SKM-1 treated with dmso at 0.1 percent for 144 hours (cell line): ENCODE measurements around the gene PHETA1.
"Not testable (repeated sequence)": the region's sequence is repeated elsewhere in the genome, so short reads cannot be mapped to it uniquely, and the experiment has no call there.

ENCODE experiments used
- DNase-seq: peaks from one replicate; lab custom pipeline; 2025; ENCODE audit not compliant: unreplicated experiment; lab: John Stamatoyannopoulos, UW

The PHETA1 gene

DNA sequence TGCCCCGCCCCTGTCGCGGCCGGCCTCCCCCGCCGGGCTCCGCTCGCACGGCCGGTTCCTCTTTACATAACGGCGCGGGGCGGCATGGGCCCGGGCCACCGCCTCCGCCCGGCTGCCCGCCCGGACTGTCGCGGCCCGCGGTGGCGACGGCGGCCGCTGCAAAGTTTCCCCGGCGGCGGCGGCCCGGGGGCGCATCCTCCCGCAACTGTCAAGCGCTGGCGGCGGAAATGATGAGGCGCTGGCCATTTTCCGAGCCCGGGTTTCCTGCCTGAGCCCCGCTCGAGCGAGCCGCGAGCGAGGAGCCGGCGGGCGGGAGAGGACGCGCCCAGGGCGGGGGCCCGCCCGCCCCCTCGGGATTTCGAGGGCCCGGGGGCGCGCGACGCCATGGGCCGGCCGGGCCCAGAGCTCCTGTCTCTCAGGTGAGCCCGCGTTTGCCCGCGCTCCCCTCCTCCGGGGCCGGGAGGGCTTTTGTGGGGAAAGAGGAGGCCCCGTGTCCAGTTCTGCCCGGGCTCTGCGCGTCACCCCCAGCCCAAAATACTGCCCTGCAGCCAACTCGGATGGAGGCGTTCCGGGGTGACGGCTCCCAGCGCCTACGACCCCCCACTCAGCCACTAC, 37.1 kb upstream of the PHETA1 start, which contains the start of gene SH2B3:
SH2B3 (plus strand) TSS at position 65 of the 615 bp plus-strand sequence. CDS start 12,223 bp downstream, outside the sequence.
- DNase-seq, result no peak

DNA sequence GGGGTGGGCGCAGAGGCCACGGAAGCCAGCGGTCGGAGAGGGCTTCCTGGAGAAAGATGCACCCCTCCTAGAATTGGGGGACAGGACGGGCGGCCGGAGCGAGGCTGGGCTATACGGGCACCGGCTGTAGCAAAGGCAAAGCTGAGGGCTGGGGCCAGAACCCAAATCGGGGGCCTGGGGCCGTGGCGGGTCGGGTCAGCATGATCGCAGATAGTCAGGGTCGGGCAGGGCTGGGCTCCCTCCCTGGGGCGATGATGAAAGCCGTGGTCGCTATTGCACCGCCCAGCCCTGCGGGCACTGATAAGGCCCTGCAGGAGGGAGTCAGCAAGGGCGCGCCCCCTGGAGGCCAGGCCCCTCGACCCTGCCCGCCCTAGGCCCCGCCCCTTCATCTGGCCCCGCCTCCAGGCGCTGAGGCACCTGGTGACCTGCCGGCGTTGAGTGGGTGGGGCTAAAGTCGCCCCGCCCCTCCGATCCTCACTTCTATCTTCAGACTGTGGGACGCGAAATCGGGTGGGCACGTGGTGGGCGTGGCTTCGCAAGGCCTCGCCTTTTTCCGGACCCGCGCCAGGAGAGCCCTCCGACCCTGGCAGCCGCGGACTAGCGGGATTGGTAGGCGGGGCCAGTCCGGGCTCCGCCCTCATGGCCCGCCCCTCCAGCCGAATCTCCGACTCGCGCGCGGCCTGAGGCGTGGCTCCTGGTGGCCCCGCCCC, 36.4 kb upstream of the PHETA1 start:
- peak; percentile 68 for DNase-seq

DNA sequence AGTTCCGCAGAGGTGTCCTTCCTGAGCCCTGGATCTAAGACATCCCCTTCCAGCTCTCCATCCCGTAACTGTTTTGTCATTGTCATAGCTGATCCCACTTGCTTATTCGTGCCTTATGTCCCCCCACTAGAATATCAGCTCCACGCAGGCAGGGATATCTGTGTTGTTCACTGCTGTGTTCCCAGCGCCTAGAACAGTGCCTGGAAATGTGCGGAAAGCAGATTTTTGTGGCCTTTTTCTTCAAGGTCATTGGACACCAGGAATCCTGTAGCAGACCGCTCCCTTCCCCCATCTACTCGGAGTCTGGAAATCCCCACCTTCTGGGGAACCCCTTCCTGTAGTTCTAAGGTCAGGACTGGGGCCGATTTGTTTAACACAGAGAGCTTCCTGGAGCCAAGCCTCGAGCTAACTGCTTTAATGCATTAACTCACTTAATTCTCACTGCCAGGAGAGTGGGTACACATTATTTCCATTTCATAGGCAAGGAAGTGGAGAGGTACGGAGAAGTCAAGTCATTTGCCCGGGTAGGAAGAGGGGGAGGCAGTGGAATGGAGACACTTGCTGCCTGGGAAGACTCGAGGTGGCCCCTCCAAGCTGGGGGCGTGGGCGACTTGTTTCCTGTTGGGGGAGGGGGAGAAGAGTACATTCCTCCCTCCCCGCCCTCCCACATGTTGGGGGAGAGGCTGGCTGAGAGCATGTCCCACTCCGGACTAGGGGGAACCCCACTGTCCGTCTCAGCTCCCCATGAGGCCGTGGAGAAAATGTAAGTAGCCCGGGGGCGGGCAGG, 35.7 kb upstream of the PHETA1 start:
- no peak for DNase-seq

DNA sequence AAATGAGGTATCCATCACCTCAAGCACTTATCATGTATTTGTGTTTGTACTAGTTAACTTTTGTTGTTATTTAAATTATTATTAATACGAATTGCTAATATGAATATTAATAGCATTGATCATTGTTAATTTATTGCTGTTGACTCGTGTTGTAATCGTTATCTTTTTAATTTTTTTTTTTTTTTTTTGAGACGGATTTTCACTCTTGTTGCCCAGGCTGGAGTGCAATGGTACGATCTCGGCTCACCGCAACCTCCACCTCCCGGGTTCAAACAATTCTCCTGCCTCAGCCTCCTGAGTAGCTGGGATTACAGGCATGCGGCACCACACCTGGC, 33.6 kb upstream of the PHETA1 start:
- not testable (repeated sequence) for DNase-seq

DNA sequence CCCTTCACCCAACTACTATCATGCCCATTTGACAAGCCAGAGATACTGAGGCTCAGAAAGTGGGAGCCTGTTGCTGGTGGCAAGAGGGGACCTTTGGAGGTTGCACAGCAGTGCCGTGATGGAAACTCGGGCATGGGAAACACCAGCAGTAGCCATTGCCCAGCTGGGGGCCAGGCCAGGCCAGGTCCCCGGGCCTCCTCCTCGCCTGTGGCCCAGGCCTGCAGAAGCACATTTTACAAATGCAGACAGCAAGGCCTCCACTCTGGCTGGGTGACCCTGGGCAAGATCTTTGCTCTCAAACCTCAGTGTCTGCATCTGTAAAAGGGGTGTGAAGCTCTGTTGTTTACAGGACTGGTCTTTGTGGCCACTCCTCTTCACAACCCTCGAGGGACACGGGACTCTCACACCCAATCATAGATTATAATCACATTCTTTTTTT, 32.3 kb upstream of the PHETA1 start:
- no peak for DNase-seq

DNA sequence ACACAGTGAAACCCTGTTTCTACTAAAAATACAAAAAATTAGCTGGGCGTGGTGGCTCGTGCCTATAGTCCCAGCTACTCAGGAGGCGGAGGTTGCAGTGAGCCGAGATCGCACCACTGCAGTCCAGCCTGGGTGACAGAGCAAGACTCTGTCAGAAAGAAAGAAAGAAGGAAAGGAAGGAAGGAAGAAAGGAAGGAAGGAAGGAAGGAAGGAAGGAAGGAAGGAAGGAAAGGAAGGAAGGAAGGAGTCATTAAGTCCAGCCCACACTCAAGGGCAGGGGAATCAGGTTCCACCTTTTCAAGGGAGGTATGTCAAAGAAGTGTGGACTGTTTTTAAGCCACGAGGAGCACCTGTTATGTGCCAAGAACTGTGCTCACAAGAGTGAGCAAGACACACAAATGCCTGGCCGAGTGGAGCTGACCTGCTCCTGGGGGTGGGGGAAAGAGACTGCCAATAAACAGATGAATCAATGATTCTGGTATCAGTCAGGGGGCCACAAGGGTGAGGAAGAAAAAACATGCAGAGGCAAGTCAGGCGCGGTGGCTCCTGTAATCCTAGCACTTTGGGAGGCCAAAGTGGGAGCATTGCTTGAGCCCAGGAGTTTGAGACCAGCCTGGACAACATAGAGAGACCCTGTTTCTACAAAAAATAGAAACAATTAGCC, 31.0 kb upstream of the PHETA1 start:
- DNase-seq, result not testable (repeated sequence)

DNA sequence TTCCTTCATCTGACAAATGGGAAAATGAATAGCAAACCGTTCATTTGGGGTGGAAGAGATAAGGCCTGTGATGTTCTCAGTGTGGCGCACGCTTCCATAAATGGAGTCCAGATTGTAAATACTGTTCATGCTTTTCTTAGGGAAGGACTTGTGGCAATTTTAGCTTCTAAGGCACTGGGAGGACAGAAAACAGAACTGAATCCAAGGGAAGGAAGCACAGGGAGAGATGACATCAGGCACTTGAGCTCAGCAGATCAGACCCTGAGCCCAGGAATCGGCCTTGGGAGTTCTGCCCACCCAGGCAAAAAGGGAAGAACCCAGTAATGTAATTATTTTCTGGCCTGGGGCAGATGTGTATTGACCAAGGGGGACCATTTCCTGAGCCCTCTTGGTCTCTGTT, 29.6 kb upstream of the PHETA1 start:
- DNase-seq, result no peak

DNA sequence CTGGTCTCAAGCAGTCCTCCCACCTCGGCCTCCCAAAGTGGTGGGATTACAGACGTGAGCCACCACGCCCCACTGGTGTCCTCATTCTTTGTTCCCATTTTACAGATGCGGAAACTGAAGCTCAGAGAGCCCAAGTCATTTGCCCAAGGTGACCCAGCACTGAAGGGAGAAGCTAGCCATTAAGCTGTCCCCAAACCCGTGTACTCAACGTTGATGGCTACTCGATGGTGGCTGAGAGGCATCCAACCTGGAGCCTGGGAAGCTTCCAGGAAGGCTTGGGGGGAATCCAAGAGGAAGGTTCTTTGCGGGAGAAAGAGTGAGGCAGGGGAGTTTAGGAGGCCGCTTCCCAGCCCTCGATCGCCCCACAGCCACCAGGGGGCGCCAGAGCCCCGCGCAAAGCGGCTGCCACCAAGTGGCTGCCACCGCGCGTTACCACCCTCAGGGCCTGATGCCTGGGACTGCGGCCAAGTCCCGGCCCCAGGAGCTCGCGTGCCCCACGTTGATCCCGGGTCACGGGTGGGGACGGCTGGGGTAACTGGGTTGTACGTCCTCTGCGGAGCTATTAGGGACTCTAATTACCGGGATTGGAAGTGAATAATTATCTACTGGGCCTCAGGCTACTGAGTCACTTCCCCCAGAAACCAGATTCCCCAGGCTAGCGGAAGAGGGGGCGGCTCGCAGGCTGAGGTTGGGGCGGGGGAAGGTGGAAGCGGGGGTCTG, 28.0 kb upstream of the PHETA1 start:
- DNase-seq, result peak; percentile 38

DNA sequence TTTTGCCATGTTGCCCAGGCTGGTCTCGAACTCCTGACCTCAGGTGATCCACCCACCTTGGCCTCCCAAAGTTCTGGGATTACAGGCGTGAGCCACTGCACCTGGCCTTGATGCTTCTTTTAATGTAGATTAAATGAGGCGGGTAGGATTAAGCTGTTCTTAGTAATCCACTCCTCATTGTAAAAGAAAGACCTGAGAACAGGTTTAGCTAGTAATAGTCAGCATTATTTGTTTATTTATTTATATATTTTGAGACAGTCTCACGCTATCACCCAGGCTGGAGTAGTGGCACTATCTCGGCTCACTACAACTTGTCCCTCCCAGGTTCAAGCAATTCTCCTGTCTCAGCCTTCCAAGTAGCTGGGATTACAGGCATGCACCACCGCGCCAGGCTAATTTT, 27.4 kb upstream of the PHETA1 start:
- DNase-seq, result not testable (repeated sequence)

DNA sequence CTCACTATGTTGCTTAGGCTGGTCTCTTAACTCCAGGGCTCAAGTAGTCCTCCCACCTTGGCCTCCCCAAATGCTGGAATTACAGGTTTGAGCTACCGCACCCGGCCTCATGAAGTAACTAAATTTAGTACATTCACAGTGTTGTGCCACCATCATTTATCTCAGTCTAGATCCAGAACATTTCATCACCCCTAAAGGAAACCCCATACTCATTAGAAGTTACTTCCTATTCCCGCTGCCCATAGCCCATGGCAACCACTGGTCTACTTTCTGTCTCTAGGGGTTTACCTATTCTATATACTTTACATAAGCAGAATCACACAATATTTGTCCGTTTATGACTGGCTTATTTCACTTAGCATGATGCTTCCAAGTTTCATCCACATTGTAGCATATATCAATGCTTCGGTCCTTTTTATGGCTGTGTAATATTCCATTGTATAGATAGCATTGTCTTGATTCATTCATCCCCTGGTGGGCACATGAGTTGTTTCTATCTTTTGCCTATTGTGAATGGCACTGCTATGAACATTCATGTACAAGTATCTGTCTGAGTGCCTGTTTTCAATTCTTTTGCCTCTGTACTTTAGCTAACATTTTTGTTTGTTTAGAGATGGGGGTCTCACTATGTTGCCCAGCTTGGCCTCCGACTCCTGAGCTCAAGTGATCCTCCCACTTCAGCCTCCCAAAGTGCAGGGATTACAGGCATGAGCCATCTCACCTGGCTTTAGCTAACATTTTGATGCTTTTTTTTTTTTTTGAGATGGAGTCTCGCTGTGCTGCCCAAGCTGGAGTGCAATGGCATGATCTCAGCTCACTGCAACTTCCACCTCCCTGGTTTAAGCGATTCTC, 26.7 kb upstream of the PHETA1 start:
- DNase-seq, result peak; percentile 20

DNA sequence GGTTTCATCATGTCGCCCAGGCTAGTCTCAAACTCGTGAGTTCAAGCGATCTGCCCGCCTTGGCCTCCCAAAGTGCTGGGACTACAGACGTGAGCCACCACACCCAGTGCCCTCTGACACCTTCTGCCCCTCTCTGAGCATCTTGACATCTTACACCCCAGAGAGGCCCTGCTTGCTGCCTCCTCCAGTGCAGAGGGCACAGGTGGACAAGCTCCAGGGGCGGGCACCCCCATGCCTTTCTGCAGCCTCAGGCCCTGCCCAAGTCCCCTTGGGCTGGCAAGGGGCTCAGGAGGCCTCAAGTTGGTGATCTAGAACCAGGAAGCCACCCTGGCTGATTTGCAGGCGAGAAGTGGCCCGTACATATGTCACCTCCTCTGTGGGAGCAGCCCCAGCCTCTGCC, 25.6 kb upstream of the PHETA1 start:
- DNase-seq, result no peak

DNA sequence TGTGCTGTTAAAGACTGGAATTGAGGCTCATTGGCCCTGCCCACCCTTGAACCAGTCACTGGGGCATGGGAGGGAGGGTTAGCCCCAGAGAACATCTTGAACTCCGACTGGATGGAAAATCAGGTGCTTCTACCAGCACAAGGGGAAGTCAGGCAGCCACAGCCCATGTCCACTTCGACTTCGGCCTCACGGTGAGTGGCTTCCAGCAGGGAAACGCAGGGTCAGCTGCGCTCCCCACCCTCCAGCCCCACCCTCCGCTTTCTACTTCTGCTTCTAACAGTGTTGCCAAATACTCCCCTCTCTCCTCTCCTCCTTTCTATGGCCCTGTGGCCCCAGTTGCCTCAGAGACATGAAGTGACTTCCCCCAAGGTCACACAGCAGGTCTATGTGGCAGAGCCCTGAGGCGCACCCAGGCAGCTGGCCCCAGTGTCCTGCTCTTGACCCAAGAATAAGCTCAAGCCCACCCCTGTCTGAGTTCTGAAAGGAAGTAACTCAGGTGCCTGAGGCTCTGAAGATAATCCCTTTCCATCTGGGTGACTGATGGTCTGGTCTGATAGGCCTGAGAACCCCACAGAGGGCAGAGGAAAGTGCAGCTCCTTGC, 24.9 kb upstream of the PHETA1 start:
- DNase-seq, result peak; percentile 87

DNA sequence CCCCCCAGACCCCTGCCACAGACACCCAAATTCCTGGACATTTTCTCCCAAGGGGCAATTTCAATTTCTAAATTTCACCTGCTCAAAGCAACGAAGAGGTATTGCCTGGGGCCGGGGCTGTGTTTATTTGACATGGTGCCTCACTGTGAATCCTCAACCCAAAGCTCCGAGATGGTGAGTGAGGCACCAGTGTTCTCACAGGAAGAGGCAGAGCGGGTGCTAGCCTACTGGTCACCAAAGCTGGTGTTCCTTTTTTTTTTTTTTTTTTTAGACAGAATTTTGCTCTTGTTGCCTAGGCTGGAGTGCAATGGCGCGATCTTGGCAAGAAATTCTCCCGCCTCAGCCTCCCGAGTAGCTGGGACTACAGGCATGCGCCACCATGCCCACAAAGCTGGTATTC, 22.0 kb upstream of the PHETA1 start:
- no peak for DNase-seq

DNA sequence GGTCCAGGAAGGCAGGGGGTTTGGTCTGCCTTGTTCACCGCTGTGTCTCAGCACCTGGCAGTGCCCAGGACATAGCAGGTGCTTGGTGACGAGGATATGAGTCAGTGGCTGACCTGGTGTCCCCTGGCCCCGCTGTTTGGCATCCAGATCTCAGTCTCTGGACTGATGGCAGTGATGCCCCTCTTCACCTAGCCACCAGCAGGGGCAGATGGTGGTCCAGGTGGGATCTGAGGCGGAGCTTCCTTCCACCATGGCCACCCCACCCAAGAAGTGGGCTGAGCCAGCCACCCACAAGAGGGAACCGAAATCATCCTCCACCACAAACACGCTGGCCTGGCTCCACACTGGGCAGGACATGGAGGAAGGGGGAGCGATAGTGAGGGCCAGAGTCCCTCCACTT, 20.7 kb upstream of the PHETA1 start:
- no peak for DNase-seq

DNA sequence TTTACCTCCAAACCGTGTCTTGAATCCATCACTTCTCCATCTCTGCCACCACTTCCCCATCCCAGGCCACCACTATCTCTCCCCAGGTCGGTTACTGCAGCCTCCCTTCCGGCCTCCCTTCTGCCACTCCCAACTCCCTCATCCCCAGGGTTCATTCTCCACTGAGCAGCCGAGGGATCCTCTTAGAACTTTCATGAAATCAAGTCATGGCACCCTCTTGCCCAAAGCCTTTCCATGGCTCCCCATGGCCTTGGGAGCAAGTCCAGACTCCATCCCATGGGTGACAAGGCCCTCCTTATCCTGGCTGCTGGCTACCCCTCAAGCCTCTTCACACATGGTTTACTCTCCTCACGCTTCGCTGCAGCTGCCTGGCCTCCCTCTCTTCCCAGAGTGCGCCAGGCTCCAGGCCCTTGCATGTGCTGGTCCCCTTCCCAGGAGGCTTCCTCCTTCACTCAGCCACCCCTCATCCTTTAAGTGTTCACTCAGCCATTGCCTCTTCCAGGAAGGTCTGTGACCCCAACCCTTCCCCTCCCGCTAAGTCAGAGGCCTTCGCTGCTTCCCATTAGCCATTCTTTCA, 18.9 kb upstream of the PHETA1 start:
- no peak for DNase-seq

DNA sequence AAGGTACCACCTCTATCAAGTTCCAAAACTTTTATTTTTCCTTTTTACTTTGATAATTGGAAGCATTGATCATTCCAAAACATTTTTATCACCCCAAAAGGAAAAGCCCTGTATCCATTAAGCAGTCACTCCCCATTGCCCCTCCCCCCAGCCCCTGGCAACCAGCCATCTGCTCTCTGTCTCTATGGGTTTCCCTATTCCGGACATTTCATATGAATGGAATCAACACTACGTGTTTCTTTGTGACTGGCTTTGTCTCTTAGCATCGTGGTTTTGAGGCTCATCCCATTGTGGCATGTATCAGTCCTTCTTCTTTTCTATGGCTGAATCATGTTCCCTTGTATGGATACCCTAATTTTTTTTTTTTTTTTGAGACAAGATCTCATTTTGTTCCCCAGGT, 18.0 kb upstream of the PHETA1 start:
- DNase-seq, result no peak

DNA sequence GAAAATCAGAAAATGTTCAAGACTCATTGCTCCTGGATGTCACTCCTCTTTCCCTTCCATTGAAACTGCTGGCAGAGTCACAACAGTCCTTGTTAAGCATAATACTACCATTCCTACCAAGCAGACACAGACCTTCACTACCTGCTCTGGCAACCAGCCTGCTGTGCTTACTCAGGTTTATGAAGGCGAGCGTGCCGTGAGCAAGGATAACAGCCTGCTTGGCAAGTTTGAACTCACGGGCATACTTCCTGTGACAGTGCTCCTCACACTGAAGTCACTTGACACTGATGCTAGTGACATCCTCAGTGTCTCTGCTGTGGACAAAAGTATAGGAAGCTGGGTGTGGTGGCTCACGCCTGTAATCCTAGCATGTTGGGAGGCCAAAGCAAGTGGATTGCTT, 15.7 kb upstream of the PHETA1 start:
- DNase-seq, result no peak

DNA sequence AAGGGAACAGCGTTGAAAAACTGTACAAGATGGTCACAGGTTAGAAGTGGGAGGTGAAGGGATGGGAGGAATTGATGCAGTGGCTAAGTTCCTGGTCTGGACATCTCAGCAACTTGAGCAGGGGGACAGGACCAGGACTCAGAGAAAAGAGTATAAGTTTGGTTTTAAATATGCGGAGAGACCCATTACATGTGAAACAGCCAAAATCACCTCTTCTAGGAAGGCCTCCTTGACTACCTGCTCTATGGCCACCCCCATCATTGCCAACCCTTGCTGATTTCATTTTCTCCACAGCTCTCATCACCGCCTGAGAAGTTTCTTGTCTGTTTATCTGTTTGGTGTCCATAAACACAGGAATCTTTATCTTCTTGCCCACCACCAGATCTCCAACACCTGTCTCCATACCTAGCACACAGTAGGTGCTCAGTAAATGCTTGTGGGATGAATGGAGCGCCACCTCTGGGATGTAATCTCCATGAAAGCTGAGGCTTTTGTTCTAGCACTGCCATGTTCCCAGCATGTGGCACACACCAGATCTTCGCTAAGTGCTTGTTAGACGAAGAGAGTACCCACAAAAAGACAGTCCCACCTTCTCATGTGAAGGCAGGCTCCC, 11.2 kb upstream of the PHETA1 start:
- DNase-seq, result no peak

DNA sequence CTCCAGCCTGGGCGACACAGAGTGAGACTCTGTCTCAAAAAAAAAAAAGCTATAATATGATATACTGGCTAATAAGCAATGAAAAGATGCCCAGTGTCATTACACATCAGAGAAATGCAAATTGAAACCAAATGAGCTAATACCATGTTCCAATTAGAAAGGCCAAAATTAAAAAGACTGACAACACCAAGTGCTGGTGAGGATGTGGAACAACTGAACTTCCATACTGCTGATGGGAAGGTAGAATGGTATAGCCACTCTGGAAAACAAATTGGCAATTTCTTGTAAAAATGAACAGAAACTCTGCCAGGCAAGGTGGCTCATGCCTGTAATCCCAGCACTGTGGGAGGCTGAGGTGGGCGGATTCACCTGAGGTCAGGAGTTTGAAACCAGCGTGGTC, 8.5 kb upstream of the PHETA1 start:
- no peak for DNase-seq
